Measurements from ENCODE around the gene NCOA1. TPM values are rescaled to one million over a fixed set of nuclear protein-coding genes. Genes with fewer than 3 reads are reported as not detected.

The NCOA1 gene
- total RNA-seq, 1 experiment from 2014 or later: 24.6 TPM

DNA sequence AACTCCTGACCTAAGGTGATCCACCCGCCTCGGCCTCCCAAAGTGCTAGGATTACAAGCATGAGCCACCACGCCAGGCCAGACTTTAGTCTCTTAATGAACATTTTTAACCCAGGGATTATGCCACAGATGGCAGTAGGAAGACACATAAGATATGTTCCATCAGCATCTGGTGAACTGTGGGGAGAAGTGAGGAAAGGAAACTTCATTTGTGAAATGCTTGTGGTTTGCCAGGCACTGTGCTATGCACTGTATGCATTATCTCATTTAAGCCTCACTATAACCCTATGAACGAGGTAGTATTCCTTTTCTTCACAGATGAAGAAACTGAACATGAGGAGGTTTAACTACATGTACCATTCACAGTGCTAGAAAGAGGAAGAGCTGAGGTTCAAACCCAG is 272.8 kb downstream of the NCOA1 start:
- TF ChIP-seq, protein P1, sequence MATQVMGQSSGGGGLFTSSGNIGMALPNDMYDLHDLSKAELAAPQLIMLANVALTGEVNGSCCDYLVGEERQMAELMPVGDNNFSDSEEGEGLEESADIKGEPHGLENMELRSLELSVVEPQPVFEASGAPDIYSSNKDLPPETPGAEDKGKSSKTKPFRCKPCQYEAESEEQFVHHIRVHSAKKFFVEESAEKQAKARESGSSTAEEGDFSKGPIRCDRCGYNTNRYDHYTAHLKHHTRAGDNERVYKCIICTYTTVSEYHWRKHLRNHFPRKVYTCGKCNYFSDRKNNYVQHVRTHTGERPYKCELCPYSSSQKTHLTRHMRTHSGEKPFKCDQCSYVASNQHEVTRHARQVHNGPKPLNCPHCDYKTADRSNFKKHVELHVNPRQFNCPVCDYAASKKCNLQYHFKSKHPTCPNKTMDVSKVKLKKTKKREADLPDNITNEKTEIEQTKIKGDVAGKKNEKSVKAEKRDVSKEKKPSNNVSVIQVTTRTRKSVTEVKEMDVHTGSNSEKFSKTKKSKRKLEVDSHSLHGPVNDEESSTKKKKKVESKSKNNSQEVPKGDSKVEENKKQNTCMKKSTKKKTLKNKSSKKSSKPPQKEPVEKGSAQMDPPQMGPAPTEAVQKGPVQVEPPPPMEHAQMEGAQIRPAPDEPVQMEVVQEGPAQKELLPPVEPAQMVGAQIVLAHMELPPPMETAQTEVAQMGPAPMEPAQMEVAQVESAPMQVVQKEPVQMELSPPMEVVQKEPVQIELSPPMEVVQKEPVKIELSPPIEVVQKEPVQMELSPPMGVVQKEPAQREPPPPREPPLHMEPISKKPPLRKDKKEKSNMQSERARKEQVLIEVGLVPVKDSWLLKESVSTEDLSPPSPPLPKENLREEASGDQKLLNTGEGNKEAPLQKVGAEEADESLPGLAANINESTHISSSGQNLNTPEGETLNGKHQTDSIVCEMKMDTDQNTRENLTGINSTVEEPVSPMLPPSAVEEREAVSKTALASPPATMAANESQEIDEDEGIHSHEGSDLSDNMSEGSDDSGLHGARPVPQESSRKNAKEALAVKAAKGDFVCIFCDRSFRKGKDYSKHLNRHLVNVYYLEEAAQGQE (IDR thresholded peaks at IDR 0.05; ENCODE audit: insufficient read depth in 1 of 2, low read depth in 2 of 2, low read length in 1 of 2): no peak
- TF ChIP-seq POLR2AphosphoS5 (IDR thresholded peaks at IDR 0.05; ENCODE audit: low read depth, low read length): no peak
- Histone ChIP-seq H3K27me3 (ENCODE audit: control insufficient read depth, insufficient read depth, low read length) (no peaks in the 10 kb centered on the region), H3K27ac (ENCODE audit: low read length) (no peak overlapping the region), H3K4me3 (ENCODE audit: low read depth in 2 of 2, low read length in 2 of 2) (no peak overlapping the region), H3K9me3 (ENCODE audit: control insufficient read depth, insufficient read depth, low read depth, low read length) (no peaks in the 10 kb centered on the region), H3K4me1 (ENCODE audit: control insufficient read depth, insufficient read depth, low read length) (no peaks in the 10 kb centered on the region), H3K36me3 (ENCODE audit: control insufficient read depth, insufficient read depth, low read length) (peaks cover 8% of the 10 kb centered on the region; the same call in 1 of the 2 replicates)
- intact Hi-C loops (cut with micrococcal nuclease; ENCODE audit: unreplicated experiment): no loop called here
- BruUV-seq (replicated peaks): no TSS peak
- ATAC-seq (no peak), DNase-seq (ENCODE audit: low read depth, low spot score) (no peak)
- POLR2A ChIA-PET: no interaction called here
- CTCF ChIA-PET: no interaction called here
- in situ Hi-C loops (cut with HindIII; ENCODE audit: low pct_unique_long_range_greater_than_20kb, low sequenced_read_pairs): no loop called here

DNA sequence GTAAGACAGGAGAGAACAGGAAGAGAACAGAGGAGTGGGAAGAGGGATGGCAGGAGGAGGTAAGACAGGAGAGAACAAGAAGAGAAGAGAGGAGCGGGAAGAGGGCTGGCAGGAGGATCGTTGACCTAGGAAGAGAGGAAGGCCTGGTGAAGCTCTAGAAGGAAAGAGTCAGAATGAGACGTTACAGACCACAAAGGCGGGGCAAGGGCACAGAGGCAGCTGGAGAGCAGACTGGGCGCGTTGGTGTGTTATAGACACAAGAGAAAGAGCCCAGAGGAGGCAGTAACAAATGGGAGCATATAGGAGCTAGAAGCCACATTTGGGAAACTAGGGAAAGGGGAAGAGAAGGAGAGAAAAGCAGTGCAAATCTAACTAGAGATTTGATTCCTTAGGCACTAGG is 275.6 kb downstream of the NCOA1 start:
- Histone ChIP-seq H3K4me1 (ENCODE audit: control insufficient read depth, insufficient read depth, low read length) (no peaks in the 10 kb centered on the region), H3K4me3 (ENCODE audit: low read depth in 2 of 2, low read length in 2 of 2) (no peak overlapping the region), H3K9me3 (ENCODE audit: control insufficient read depth, insufficient read depth, low read depth, low read length) (no peaks in the 10 kb centered on the region), H3K36me3 (ENCODE audit: control insufficient read depth, insufficient read depth, low read length) (no peaks in the 10 kb centered on the region), H3K27ac (ENCODE audit: low read length) (no peak overlapping the region), H3K27me3 (ENCODE audit: control insufficient read depth, insufficient read depth, low read length) (no peaks in the 10 kb centered on the region)
- TF ChIP-seq, protein P2, sequence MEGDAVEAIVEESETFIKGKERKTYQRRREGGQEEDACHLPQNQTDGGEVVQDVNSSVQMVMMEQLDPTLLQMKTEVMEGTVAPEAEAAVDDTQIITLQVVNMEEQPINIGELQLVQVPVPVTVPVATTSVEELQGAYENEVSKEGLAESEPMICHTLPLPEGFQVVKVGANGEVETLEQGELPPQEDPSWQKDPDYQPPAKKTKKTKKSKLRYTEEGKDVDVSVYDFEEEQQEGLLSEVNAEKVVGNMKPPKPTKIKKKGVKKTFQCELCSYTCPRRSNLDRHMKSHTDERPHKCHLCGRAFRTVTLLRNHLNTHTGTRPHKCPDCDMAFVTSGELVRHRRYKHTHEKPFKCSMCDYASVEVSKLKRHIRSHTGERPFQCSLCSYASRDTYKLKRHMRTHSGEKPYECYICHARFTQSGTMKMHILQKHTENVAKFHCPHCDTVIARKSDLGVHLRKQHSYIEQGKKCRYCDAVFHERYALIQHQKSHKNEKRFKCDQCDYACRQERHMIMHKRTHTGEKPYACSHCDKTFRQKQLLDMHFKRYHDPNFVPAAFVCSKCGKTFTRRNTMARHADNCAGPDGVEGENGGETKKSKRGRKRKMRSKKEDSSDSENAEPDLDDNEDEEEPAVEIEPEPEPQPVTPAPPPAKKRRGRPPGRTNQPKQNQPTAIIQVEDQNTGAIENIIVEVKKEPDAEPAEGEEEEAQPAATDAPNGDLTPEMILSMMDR (IDR thresholded peaks at IDR 0.05): no peak
- no peak for TF ChIP-seq TCF7L2 (IDR thresholded peaks at IDR 0.05; ENCODE audit: low read depth, low read length)
- TF ChIP-seq POLR2AphosphoS5 (IDR thresholded peaks at IDR 0.05; ENCODE audit: low read depth, low read length): no peak
- in situ Hi-C loops (cut with HindIII; ENCODE audit: low pct_unique_long_range_greater_than_20kb, low sequenced_read_pairs) (no loop called here), intact Hi-C loops (cut with micrococcal nuclease; ENCODE audit: unreplicated experiment) (no loop called here)
- no peak for ATAC-seq
- ChIA-PET CTCF (no interaction called here), POLR2A (interaction anchor here (1.0 kb wide), 1 partner anchor 10 kb away, joined by 9 read pairs; no protein-coding TSS in a partner anchor)
- BruUV-seq (replicated peaks): no TSS peak
- no peak for DNase-seq (ENCODE audit: low read depth, low spot score)

DNA sequence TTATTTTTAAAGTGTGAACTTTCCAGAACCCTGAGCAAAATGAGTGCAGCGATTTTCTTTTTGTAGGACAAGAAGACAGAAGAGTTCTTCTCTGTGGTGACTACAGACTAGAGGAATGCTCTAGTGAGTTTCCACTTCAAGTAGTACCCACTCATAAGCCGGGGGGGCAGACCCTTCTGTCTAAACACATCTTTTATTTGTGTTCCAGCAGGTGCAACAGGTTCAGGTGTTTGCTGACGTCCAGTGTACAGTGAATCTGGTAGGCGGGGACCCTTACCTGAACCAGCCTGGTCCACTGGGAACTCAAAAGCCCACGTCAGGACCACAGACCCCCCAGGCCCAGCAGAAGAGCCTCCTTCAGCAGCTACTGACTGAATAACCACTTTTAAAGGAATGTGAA is 277.0 kb downstream of the NCOA1 start:
- Histone ChIP-seq H3K27ac (ENCODE audit: low read length) (no peak overlapping the region), H3K36me3 (ENCODE audit: control insufficient read depth, insufficient read depth, low read length) (no peaks in the 10 kb centered on the region), H3K9me3 (ENCODE audit: control insufficient read depth, insufficient read depth, low read depth, low read length) (no peaks in the 10 kb centered on the region), H3K27me3 (ENCODE audit: control insufficient read depth, insufficient read depth, low read length) (no peaks in the 10 kb centered on the region), H3K4me3 (ENCODE audit: low read depth in 2 of 2, low read length in 2 of 2) (no peak overlapping the region), H3K4me1 (ENCODE audit: control insufficient read depth, insufficient read depth, low read length) (no peaks in the 10 kb centered on the region)
- ChIA-PET POLR2A (no interaction called here), CTCF (no interaction called here)
- no TSS peak for BruUV-seq (replicated peaks)
- TF ChIP-seq, protein P1 (IDR thresholded peaks at IDR 0.05; ENCODE audit: insufficient read depth in 1 of 2, low read depth in 2 of 2, low read length in 1 of 2): no peak
- TF ChIP-seq POLR2AphosphoS5 (IDR thresholded peaks at IDR 0.05; ENCODE audit: low read depth, low read length): no peak
- TF ChIP-seq, protein P2 (IDR thresholded peaks at IDR 0.05): no peak
- no peak for TF ChIP-seq TCF7L2 (IDR thresholded peaks at IDR 0.05; ENCODE audit: low read depth, low read length)
- TF ChIP-seq SIN3A (IDR thresholded peaks at IDR 0.05; ENCODE audit: borderline replicate concordance, insufficient read depth, low read depth, low read length): no peak
- in situ Hi-C loops (cut with HindIII; ENCODE audit: low pct_unique_long_range_greater_than_20kb, low sequenced_read_pairs) (no loop called here), intact Hi-C loops (cut with micrococcal nuclease; ENCODE audit: unreplicated experiment) (no loop called here)
- DNase-seq (ENCODE audit: low read depth, low spot score) (no peak), ATAC-seq (no peak)

Data from Panc1 (cell line).